GM19328 (cell line): ENCODE measurements around the gene C14orf180.

ENCODE experiments used
- ATAC-seq: cut with Tn5 transposase; IDR thresholded peaks from one replicate; pipeline ENCODE4 v1.9.1; 2021; ENCODE audit warnings: mild to moderate bottlenecking, moderate library complexity; ENCODE audit not compliant: unreplicated experiment

The C14orf180 gene

GRCh38 chr14:104591506-104592291 lies 12.1 kb downstream of the C14orf180 start:
- no peak for ATAC-seq

- ATAC-seq = no peak
These were observed 12.7 kb downstream of the C14orf180 start for GRCh38 chr14:104592292-104592672.

- ATAC-seq = no peak
These were observed 13.2 kb downstream of the C14orf180 start for GRCh38 chr14:104592785-104593184.

GRCh38 chr14:104593241-104593701 lies 13.7 kb downstream of the C14orf180 start:
- ATAC-seq = no peak

- no peak for ATAC-seq
These were observed 14.2 kb downstream of the C14orf180 start for GRCh38 chr14:104593710-104594136.

GRCh38 chr14:104594310-104595046 lies 14.9 kb downstream of the C14orf180 start:
- no peak for ATAC-seq

GRCh38 chr14:104595116-104595675 lies 15.6 kb downstream of the C14orf180 start:
- no peak for ATAC-seq

- ATAC-seq = no peak
These were observed 16.4 kb downstream of the C14orf180 start for GRCh38 chr14:104595911-104596450.

GRCh38 chr14:104596451-104596918 lies 16.9 kb downstream of the C14orf180 start:
- ATAC-seq = no peak

- no peak for ATAC-seq
These were observed 17.4 kb downstream of the C14orf180 start for GRCh38 chr14:104596927-104597351.

- ATAC-seq = no peak
These were observed 18.0 kb downstream of the C14orf180 start for GRCh38 chr14:104597576-104597975.

- no peak for ATAC-seq
These were observed 18.7 kb downstream of the C14orf180 start for GRCh38 chr14:104598039-104598909.

- no peak for ATAC-seq
These were observed 19.3 kb downstream of the C14orf180 start for GRCh38 chr14:104598910-104599273.

- no peak for ATAC-seq
These were observed 19.9 kb downstream of the C14orf180 start for GRCh38 chr14:104599446-104599845.

- no peak for ATAC-seq
These were observed 20.6 kb downstream of the C14orf180 start for GRCh38 chr14:104600141-104600643.

GRCh38 chr14:104600805-104601204 lies 21.2 kb downstream of the C14orf180 start:
- ATAC-seq = no peak

- no peak for ATAC-seq
These were observed 22.2 kb downstream of the C14orf180 start for GRCh38 chr14:104601786-104602185.

- no peak for ATAC-seq
These were observed 22.9 kb downstream of the C14orf180 start for GRCh38 chr14:104602315-104602932.

GRCh38 chr14:104602933-104603325 lies 23.4 kb downstream of the C14orf180 start:
- no peak for ATAC-seq
